GM10266 (cell line): ENCODE data around the gene FLII.

ENCODE experiments used
- DNase-seq: peaks from one replicate; pipeline ENCODE4 v3.0.0; 2012; ENCODE audit errors: extremely low spot score
- CTCF ChIP-seq: IDR thresholded peaks from 2 replicates; pipeline ENCODE4 v1.5.1; 2012; ENCODE audit warnings: mild to moderate bottlenecking, low read depth; ENCODE audit not compliant: control insufficient read depth, insufficient read depth; ENCODE audit errors: missing control alignments

Gene FLII

GRCh38 chr17:18248300-18248731, 10.2 kb downstream of the FLII start:
- peak; percentile 83 for TF ChIP-seq CTCF
- DNase-seq = peak; percentile 96

- no peak for TF ChIP-seq CTCF
- DNase-seq = no peak
Measured at GRCh38 chr17:18247613-18248001, 10.9 kb downstream of the FLII start.

GRCh38 chr17:18246880-18247612, 11.5 kb downstream of the FLII start:
- DNase-seq = peak; percentile 82
- TF ChIP-seq CTCF = no peak

GRCh38 chr17:18246109-18246725, 12.3 kb downstream of the FLII start:
- no peak for TF ChIP-seq CTCF
- no peak for DNase-seq

- DNase-seq = no peak
- no peak for TF ChIP-seq CTCF
Measured at GRCh38 chr17:18245038-18245776, 13.3 kb downstream of the FLII start.

GRCh38 chr17:18241229-18241871, 17.2 kb downstream of the FLII start:
- no peak for TF ChIP-seq CTCF
- DNase-seq = no peak
